Stimulated activated CD8-positive, alpha-beta memory T cell treated with anti-CD3 and anti-CD28 coated beads, Interleukin-7, amount 100 ng/mL, for 24 hours (primary cell): ENCODE data around the gene ZNF326.
"Not testable (repeated sequence)": the region's sequence is repeated elsewhere in the genome, so short reads cannot be mapped to it uniquely, and the experiment has no call there.

Experiments
- DNase-seq: peaks from one replicate; pipeline ENCODE4 v3.0.0-alpha.2; 2020; ENCODE audit warnings: low read depth

ZNF326 gene

GRCh38 chr1:89965193-89965768, 29.6 kb upstream of the ZNF326 start:
- no peak for DNase-seq

- no peak for DNase-seq
Measured at GRCh38 chr1:89966656-89967055, 28.3 kb upstream of the ZNF326 start.

GRCh38 chr1:89971600-89971999, 23.3 kb upstream of the ZNF326 start:
- no peak for DNase-seq

GRCh38 chr1:89972024-89972423, 22.9 kb upstream of the ZNF326 start:
- no peak for DNase-seq

- no peak for DNase-seq
Measured at GRCh38 chr1:89973471-89974127, 21.3 kb upstream of the ZNF326 start.

GRCh38 chr1:89974256-89974655, 20.7 kb upstream of the ZNF326 start:
- DNase-seq, result no peak

- DNase-seq, result no peak
Measured at GRCh38 chr1:89974696-89975470, 20.0 kb upstream of the ZNF326 start.

GRCh38 chr1:89975540-89976125, 19.3 kb upstream of the ZNF326 start:
- DNase-seq, result no peak

GRCh38 chr1:89978755-89979154, 16.2 kb upstream of the ZNF326 start:
- DNase-seq, result no peak

- DNase-seq, result no peak
Measured at GRCh38 chr1:89980605-89981004, 14.3 kb upstream of the ZNF326 start.

GRCh38 chr1:89982846-89983245, 12.1 kb upstream of the ZNF326 start:
- DNase-seq, result not testable (repeated sequence)

- not testable (repeated sequence) for DNase-seq
Measured at GRCh38 chr1:89984564-89985116, 10.3 kb upstream of the ZNF326 start.

- DNase-seq, result no peak
Measured at GRCh38 chr1:89986020-89986419, 8.9 kb upstream of the ZNF326 start.

- no peak for DNase-seq
Measured at GRCh38 chr1:89987159-89987819, 7.6 kb upstream of the ZNF326 start.

- no peak for DNase-seq
Measured at GRCh38 chr1:89989099-89989498, 5.8 kb upstream of the ZNF326 start.

- no peak for DNase-seq
Measured at GRCh38 chr1:89989799-89990198, 5.1 kb upstream of the ZNF326 start.

- DNase-seq, result no peak
Measured at GRCh38 chr1:89990976-89991831, 3.7 kb upstream of the ZNF326 start.

GRCh38 chr1:89993541-89993940, 1.4 kb upstream of the ZNF326 start:
- no peak for DNase-seq

GRCh38 chr1:89994231-89994804, 592 bp upstream of the ZNF326 start:
- DNase-seq, result no peak

GRCh38 chr1:89995598-89996449, 914 bp downstream of the ZNF326 start:
- no peak for DNase-seq
